HEK293 (cell line): ENCODE results near the gene CANT1.

Experiments used
- SETDB1 ChIP-seq: IDR thresholded peaks from one replicate; pipeline ENCODE4 v1.6.1; 2017; ENCODE audit warnings: mild to moderate bottlenecking, low read length, moderate library complexity, mixed read lengths; ENCODE audit not compliant: insufficient read length
- ZNF76 ChIP-seq: fragments of 450-650 bp; formaldehyde crosslinking; IDR thresholded peaks from 2 replicates; pipeline ENCODE4; 2016; ENCODE audit warnings: low read depth, missing biosample characterization, missing genetic modification characterization, borderline replicate concordance
- TF ChIP-seq, protein P1 (sequence below): fragments of 450-650 bp; formaldehyde crosslinking; IDR thresholded peaks from 2 replicates; pipeline ENCODE4 v1.5.1; 2016; ENCODE audit warnings: missing biosample characterization, missing genetic modification characterization

DNA sequence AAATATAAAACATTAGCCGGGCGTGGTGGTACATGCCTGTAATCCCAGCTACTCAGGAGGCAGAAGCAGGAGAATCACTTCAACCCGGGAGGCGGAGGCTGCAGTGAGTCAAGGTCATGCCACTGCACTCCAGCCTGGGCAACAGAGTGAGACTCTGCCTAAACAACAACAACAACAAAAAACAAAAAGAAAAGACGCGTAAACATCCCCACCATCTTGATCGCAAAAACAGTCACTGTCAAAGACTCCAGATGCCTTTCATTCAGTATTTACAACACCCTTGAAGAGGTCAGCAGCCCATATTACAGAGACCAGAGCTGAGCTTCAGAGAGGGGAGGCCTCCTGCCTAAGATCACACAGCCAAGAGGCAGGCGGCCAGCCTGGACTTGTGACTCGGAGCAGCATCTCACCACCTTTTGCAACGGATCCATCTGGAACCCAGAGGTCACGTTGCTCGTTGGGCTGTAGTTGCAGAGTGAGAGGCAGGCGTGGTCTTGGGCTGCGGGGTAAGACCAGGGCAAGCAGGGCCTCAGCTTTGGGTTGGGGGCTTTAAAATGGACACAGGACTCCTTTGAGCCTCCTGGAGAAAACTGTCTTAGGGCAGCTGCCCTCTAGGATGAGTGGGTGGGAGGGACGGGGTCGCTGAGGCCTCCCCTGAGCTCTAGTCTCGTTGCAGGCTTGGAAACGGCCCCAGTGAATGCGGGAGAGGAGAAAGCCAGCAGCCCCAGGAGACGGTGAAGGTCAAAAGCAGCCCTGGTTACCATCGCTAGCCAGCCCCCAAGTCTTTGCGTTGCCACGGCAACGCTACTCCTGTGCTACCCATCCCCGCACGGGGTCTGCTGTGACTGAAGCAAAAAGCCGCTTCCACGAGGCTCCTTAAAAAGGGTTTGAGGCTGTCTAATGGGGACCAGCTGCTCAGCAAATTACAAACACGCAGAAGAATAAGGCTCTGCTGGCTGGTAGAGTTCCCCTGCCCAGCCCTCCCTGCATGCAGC, 55.9 kb downstream of the CANT1 start:
- no peak for TF ChIP-seq SETDB1
- TF ChIP-seq, protein P1, sequence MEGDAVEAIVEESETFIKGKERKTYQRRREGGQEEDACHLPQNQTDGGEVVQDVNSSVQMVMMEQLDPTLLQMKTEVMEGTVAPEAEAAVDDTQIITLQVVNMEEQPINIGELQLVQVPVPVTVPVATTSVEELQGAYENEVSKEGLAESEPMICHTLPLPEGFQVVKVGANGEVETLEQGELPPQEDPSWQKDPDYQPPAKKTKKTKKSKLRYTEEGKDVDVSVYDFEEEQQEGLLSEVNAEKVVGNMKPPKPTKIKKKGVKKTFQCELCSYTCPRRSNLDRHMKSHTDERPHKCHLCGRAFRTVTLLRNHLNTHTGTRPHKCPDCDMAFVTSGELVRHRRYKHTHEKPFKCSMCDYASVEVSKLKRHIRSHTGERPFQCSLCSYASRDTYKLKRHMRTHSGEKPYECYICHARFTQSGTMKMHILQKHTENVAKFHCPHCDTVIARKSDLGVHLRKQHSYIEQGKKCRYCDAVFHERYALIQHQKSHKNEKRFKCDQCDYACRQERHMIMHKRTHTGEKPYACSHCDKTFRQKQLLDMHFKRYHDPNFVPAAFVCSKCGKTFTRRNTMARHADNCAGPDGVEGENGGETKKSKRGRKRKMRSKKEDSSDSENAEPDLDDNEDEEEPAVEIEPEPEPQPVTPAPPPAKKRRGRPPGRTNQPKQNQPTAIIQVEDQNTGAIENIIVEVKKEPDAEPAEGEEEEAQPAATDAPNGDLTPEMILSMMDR (tag by site-specific recombination), result no peak
- TF ChIP-seq ZNF76 (tag by site-specific recombination), result no peak
